MM.1S (cell line): ENCODE data around the gene KIFAP3.

Experiments used
- EZH2 ChIP-seq: fragments of 300-600 bp; sonication (generic); optimal IDR thresholded peaks from 2 replicates; pipeline ENCODE3; 2017; ENCODE audit warnings: low read depth, mild to moderate bottlenecking, antibody characterized with exemption, low read length, mixed read lengths
- TF ChIP-seq, protein P1 (sequence below): fragments of 300-600 bp; sonication (generic); IDR thresholded peaks from 2 replicates; pipeline ENCODE4 v1.5.1; 2016; ENCODE audit warnings: antibody characterized with exemption, low read length, mixed read lengths

DNA sequence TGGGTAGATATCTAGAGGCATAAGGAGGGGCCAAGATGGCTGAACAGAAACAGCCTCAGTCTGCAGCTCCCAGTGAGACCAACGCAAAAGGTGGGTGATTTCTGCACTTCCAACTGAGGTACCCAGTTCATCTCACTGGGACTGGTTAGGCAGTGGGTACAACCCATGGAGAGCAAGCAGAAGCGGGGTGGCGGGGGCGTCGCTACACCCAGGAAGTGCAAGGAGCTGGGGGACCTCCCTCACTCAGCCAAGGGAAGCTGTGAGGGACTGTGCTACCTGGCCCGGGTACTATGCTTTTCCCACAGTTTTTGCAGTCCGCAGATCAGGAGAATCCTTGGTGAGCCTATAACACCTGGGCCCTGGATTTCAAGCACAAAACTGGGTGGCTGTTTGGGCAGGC lies 26.0 kb downstream of the KIFAP3 start:
- TF ChIP-seq, protein P1, sequence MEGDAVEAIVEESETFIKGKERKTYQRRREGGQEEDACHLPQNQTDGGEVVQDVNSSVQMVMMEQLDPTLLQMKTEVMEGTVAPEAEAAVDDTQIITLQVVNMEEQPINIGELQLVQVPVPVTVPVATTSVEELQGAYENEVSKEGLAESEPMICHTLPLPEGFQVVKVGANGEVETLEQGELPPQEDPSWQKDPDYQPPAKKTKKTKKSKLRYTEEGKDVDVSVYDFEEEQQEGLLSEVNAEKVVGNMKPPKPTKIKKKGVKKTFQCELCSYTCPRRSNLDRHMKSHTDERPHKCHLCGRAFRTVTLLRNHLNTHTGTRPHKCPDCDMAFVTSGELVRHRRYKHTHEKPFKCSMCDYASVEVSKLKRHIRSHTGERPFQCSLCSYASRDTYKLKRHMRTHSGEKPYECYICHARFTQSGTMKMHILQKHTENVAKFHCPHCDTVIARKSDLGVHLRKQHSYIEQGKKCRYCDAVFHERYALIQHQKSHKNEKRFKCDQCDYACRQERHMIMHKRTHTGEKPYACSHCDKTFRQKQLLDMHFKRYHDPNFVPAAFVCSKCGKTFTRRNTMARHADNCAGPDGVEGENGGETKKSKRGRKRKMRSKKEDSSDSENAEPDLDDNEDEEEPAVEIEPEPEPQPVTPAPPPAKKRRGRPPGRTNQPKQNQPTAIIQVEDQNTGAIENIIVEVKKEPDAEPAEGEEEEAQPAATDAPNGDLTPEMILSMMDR, result no peak
- no peak for TF ChIP-seq EZH2
